HCEC 1CT (cell line): Measurements from ENCODE around the gene KATNB1.
"Not testable (repeated sequence)": the region's sequence is repeated elsewhere in the genome, so short reads cannot be mapped to it uniquely, and the experiment has no call there.

Experiments
- DNase-seq: peaks from one replicate; pipeline ENCODE4 v3.0.0-alpha.2; 2017

Gene KATNB1

DNA sequence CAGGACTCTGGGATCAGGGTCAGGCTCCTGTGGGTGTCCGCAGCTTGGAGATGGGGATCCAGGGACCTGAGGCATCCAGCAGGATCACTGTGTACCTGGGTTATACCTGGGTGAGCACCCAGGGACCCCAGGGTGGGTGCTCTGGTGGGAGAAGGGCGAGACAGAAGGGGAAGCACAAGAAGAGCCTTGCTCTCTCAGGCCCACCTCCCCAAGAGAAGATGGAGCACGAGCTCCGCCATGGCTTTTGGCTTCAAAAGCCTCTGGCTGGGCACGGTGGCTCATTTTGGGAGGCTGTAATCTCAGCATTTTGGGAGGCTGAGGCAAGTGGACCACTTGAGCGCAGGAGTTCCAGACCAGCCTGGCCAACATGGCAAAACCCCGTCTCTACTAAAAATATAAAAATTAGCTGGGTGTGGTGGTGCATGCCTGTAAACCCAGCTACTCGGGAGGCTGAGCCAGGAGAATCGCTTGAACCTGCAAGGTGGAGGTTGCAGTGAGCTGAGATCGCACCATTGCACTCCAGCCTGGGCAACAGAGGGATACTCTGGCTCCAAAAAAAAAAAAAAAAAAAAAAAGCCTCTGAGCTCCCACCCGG, 32.1 kb upstream of the KATNB1 start:
- no peak for DNase-seq

DNA sequence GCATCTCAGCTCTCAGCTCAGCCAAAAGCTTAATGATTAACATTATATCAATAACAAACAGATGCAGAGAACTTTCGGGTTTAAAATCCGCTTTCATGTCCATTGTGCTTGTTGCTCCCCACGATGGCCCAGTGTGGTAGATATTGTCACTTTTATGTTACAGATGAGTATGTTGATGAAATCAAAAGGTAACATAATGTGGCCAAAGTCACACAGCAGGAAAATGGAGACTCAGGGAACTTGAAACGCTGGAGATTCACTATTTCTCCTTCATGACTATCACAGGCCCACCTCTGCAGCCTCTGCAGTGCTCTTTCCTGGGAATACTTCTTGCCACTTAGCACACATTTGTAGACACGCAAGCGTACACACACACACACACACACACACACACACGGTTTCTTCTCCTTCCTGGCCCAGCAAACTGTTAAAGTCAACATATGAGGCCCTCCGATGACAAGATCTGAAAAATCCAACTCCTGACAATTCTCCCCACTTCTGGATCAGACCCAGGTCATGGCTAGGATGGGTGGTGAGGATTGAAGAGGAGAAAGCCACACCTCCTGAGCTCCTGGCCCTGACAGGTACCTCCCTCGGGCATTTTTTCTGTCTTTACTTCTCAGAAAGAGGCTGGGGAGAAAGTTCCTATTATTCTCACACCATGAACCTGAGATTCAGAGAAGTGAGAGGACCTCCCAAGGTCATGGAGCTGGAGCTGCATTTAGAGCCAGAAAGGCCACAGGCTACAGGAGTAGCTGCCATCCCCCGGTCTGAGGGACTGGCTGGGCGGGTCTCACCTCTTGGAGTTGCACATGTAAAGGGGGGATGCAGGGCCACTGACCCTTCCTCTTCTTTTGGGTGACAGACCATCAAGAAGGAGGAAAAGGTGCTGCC, 31.3 kb upstream of the KATNB1 start:
- no peak for DNase-seq

DNA sequence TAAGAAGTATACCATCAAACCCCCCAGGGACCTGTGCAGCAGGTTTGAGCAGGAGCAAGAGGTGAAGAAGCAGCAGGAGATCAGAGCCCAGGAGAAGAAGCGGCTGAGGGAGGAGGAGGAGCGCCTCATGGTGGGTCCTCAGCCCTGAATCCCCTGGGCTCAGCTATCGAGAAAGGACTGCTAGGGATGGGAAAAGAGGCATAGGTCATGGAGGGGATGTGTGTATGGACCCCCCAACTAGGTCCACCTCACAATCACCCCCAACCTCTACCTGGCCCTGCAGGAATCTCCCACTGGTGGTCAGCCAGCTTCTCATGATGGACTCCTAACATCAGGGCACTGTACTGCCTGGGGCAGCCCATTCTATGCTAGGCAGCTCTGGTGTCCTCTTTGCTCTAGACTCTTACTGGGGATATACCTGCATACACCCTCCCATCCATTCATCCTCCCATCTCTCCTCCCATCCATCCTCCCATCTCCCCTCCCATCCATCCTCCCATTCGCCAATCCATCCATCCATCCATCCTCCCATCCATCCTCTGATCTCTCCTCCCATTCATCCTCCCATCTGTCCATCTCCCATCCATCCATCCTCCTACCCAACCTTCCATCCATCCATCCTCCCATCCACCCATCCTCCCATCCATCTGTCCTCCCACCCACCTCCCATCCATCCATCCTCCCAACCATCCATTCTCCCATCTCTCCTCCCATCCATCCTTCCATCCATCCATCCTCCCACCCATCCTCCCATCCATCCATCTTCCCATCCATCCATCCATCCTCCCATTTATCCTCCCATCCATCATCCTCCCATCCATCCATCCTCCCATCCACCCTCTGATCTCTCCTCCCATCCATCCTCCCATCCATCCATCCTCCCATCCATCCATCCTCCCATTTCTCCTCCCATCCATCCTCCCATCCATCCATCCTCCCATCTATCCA, 30.4 kb upstream of the KATNB1 start:
- no peak for DNase-seq

DNA sequence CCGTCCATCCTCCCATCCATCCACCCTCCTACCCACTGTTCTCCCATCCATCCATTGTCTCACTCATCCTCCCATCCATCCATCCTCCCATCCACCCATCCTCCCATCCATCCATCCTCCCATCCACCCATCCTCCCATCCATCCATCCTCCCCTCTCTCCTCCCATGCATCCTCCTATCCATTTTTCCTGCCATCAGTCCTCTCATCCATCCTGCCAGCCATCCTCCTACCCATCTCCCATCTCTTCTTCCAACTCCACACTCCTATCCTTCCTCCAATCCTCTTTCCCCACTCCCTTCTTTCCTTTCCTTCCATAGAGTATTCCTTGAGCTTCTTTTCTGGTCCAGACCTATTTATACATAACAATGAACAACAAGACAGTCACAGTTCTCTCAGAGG, 28.9 kb upstream of the KATNB1 start:
- DNase-seq: no peak

DNA sequence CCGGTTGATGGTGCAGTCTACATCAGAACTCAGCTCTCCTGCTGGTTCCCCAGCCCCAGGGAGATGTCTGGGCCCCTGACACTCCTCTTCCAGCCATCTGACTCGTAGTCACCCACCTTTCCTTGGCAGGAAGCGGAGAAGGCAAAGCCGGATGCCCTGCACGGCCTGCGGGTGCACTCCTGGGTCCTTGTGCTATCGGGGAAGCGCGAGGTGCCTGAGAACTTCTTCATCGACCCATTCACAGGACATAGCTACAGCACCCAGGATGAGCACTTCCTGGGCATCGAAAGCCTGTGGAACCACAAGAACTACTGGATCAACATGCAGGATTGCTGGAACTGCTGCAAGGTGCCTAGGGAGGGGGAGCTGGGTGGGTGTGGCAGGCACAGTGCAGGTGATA, 28.2 kb upstream of the KATNB1 start:
- no peak for DNase-seq

DNA sequence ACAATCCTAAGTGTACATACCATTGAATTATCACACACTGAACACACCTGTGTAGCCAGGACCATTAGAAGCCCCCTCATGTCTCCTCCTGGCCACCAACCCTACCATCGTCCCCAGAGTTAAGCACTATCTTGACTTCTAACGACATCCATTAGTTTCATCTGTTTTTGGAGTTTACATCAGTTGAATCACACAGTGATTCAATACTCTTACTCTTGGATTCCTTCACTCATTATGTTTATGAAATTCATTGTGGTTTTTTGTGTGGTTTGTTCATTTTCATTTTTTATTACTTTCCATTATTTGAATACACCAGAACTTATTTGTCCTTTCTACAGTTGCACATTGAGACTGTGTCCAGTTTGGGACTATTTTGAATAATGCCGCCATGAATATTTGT, 27.4 kb upstream of the KATNB1 start:
- DNase-seq: no peak

DNA sequence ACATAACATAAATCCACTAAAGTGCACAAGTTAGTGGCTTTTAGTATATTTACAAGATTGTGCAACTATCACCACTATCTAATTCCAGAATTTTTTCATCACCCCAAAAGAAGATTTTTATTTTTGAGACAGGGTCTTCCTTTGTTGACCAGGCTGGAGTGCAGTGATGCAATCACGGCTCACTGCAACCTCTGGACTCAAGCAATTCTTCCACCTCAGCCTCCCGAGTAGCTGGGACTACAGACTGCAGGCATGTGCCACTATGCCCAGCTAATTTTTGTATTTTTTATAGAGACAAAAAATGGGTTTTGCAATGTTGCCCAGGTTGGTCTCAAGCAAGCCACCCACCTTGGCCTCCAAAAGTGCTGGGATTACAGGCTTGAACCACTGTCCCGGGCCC, 25.9 kb upstream of the KATNB1 start:
- no peak for DNase-seq

DNA sequence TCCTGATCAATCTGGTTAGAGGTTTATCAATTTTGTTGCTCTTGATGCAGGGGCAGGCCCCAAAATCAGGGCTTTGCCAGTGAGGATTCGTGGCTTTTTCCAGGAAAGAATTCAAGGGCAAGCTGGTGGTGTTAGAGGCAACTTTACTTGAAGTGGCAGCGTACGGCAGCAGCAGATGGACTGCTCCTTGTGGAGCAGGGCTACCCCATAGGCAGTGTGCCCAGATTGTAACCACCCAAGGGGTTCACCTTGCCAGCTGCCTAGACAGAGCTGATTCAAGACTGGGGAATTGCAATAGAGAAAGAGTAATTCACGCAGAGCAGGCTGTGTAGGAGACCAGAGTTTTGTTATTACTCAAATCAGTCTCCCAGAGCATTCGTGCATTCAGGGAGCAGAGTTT, 24.2 kb upstream of the KATNB1 start:
- DNase-seq: no peak

DNA sequence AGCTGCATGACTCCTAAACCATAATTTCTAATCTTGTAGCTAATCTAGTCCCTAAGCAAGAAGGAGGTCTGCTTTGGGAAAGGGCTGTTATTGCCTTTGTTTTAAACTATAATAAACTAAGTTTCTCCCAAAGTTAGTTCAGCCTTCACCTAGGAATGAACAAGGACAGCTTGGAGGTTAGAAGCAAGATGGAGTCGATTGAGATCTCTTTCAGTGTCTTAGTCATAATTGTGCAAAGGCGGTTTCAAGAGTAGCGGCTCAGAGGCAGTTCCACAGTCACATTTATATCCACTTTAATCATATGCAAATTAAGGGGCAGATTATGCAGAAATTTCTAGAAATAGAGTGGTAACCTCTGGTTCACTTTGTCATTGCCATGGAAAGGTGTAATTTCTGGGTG, 23.6 kb upstream of the KATNB1 start:
- DNase-seq: no peak

DNA sequence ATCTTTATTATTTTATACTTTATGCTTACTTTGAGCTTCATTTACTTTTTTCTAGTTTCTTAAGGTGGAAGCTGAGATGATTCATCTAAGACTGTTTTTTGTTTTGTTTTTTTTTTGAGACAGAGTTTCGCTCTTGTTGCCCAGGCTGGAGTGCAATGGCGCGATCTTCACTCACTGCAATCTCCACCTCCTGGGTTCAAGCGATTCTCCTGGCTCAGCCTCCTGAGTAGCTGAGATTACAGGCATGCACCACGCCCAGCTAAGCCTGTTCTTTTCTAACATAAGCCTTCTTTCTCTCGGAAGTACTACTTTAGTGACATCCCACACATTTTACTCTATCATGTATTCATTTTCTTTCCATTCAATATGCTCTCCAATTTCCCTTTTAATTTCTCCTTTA, 23.0 kb upstream of the KATNB1 start:
- not testable (repeated sequence) for DNase-seq

DNA sequence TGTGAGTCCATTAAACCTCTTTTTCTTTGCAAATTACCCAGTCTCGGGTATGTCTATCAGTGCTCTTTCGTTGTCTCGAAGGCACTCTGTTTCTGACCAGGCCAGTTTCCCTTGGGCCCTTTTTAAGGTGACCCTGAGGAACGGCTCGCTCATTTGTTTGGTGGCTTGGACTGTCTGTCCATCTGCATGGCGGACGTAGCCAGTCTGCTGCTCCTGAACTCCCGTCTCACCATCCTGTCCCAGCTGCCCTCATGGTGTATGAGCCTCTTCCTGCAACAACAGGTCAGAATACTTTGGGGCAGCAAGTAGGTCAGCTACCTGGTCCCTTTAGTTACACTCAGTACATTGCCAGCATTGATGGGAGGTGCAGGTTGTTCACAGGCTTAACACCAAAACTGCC, 22.0 kb upstream of the KATNB1 start:
- DNase-seq: no peak

DNA sequence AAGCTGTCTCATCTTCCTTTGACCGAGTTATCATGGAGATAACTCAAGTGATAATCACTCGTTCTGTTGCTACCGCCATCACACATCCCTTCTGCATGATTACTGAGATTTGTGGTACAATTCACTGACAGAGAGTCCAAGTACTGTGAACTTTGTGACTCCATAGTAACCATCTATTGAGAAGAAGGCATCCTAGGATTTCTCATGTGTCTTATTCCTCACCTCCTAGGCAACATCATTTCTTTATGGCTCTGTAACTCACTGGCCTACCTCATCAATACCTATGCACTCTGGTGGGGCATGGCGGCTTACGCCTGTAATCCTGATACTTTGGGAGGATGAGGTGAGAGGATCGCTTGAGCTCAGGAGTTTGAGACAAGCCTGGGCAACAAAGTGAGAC, 21.5 kb upstream of the KATNB1 start:
- no peak for DNase-seq

DNA sequence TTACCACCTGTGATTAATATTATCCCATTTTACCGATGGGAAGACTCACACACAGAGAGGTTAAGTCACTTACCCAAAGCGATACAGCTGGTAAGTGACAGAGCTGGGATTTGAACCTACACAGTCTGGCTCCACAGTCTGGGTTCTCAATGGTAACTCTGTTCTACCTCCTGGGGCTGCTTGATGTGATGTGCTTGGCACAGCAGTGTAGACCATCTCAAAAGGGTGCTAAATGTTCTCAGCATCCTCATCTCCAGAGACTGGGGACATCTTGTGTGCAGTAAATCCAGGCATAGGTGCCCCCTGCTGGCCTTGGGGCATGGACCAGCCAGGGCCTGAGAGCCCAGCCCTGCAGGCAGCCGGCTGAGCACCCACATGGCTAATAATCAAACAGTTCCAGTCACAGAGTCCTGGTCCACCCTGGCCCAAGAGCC, 15.4 kb upstream of the KATNB1 start:
- DNase-seq: peak; percentile 46

DNA sequence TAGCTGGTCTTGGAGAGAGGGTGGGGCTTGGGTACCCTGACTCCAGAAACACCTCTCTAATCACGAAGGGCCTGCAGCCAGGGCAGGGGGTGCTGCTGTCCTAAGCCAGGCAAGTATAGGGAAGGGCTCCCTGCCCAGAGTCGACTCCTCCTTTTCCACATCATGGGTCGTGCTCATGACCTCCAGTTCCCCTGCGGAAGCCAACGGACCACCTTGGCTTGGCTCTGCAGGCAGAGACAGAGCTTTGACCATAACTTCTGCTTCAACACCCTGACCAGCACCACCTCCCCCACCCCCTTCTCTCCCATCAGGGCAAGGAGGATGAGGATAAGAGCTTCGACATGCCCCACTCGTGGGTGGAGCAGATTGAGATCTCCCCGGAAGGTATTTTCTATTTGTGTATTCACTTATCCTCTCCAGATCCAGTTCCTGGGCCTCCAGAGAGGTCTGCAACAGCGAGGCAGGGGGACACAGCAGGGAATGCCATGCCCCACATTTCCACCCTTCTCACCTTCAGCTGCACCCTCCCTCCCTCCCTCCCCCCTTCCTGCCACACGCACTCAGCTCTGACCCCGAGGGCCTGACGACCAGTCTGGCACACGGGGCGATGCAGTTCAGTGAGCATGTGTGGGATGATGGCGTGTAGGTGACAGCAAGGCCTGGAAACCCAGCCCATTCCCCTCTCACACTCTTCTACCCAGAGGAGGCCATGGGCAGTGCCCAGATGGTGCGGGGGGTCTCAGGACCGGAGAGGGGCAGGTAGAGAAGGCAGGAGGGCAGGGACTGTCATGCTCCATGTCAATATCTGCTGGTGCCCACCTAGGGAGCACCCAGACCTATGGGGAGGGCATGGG, 14.0 kb upstream of the KATNB1 start:
- no peak for DNase-seq

DNA sequence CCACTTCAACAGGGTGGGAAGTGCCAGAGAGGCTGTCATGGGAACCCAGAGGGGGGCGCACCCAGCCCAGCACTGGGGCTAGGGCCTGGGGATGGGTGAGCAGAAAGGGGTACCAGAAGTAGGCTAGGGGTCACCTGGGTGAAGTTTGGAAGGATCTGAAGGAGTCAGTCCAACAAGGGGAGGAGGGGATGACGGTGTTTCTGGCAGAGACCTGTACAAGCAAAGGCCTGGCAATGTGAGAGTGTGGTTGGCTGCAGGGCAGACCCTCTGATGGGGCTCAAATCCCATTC, 13.4 kb upstream of the KATNB1 start:
- DNase-seq: no peak

DNA sequence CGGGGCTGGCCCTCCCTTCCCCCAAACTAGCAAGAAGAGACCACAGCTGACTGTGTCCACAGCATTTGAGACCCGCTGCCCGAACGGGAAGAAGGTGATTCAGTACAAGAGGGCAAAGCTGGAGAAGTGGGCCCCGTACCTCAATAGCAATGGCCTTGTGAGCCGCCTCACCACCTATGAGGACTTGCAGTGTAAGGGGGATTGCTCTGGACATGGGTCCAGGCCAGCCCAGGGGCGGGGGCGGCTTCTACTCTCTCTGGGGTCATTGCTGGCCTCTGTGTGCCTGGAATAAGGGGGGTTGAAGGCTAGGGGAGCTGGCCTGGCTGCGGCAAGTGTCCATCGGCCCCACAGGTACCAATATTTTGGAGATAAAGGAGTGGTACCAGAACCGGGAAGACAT, 12.9 kb upstream of the KATNB1 start:
- DNase-seq: no peak

DNA sequence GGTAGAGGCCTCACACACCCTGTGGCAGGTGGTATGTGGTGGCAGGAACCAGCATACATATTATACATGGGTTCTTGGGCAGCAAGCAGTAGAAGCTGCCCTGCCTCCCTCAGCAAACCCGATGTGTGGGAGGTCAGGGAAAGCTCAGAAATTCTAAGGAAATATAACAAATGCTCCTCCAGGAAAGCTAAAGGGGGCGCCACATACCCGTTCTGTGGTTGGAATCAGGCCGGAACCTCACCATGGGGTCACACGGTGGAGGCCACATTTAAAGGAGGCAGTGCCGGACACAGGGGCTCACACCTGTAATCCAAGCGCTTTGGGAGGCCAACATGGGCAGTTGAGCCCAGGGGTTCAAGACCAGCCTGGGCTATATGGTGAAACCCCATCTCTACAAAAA, 12.4 kb upstream of the KATNB1 start:
- DNase-seq: no peak

DNA sequence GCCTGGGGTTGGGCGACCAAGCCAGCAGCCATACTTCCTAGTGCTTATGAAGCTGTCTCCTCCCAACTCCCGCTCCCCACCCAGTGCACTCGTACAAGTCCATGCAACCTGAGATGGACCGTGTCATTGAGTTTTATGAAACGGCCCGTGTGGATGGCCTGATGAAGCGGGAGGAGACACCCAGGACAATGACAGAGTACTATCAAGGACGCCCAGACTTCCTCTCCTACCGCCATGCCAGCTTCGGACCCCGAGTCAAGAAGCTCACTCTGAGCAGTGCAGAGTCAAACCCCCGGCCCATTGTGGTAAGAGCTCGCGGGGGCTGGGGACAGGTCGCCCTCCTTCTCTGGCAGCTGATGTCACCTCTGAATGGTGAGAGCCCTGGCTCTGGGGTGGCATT, 11.0 kb upstream of the KATNB1 start:
- no peak for DNase-seq

DNA sequence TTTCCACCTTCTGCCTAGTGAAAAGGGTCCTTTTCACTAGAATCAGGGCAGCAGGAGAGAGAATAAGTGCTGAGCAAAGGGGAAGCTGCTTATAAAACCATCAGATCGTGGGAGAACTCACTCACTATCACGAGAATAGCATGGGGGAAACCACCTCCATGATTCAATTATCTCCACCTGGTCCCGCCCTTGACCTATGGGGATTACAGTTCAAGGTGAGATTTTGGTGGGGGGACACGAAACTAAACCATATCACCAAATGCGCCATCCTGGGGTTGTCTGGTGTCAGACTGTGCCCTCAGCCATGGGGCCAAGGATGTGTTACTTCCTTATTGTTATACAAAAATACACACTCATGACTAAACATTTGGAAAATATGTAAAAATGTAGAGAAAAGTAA, 10.4 kb upstream of the KATNB1 start:
- DNase-seq: no peak

DNA sequence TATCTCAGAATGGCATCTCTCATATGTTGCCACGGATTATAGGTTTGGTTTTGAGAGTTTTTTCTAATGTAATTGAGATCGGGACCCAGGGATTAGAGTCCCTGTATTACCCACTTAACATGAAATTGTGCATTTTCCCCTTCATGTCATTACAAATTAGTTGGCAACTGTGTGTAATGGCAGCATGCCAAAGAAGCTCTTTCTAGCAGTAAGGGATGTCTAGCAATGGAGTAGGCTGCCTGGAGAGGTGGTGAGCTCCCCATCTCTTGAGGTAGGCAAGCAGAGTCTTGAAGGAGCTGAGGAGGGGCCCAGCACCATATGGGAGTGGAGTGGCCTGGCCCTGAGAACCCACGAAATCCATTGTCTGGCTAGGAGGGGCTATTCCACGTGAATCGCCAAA, 10.0 kb upstream of the KATNB1 start:
- no peak for DNase-seq

DNA sequence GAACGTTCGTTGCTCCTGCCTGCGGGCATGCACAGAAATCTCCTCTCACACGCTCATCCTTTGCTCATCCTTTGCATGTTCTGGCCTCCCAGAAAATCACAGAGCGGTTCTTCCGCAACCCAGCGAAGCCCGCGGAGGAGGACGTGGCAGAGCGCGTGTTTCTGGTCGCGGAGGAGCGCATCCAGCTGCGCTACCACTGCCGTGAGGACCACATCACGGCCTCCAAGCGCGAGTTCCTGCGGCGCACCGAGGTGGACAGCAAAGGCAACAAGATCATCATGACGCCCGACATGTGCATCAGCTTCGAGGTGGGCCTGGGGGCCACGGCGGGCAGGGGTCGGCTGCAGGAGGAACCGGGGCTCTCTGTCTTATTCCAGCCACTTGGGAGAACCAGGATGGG, 9.6 kb upstream of the KATNB1 start:
- DNase-seq: no peak

DNA sequence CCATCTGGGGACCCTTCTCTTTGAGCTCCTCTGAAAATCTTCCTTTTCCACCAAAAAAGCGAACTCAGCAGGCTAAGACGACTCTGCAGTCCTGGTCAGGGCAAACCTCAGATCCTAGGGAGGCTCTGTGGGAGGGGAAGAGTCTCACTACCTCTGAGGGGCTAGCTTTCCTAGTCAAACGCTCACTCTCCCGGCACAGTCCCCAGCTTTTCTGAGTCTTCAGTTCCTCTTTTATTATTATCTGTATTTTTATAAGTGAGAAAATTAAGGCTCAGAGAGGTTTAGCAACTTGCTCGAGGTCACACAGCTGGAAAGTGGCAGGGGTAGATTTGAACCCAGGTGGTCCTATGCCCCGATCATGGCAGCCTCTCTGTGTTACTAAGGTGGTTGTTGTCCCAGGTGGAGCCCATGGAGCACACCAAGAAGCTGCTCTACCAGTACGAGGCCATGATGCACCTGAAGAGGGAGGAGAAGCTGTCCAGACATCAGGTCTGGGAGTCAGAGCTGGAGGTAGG, 9.1 kb upstream of the KATNB1 start:
- DNase-seq: no peak

DNA sequence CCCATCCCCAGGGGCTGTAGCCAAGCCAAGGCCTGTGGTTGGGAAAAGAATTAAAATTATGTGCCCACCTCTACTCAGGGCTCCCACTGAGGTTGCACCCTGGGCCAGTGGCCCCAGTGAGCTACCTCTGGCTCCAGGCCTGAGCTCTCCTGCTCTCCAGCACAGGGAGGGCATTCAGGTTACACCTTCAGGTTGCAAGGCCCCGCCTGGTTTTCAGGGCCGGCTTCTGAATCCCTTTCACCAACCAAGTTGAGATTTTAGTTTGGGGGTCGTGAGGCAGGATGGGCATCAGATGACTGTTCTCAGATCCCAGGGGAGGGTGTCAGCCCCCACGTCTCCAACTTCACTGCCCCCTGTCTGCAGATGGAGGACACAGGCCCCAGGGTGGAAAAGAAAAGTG, 8.0 kb upstream of the KATNB1 start:
- no peak for DNase-seq
